B cell (primary cell): ENCODE results near the gene PIGQ.

Source experiments
- CTCF ChIP-seq: fragments of 200-600 bp; IDR thresholded peaks from one replicate; pipeline ENCODE4 v1.8.0; 2022; ENCODE audit warnings: antibody characterized with exemption, mild to moderate bottlenecking
- EZH2 ChIP-seq: IDR thresholded peaks from 2 replicates; pipeline ENCODE4 v1.6.1; 2012; ENCODE audit warnings: borderline replicate concordance, low read depth, mild to moderate bottlenecking, moderate library complexity, low read length; ENCODE audit not compliant: insufficient read depth, poor library complexity, severe bottlenecking

- TF ChIP-seq CTCF, result no peak
- TF ChIP-seq EZH2, result no peak
Measured at GRCh38 chr16:592518-593306, 22.9 kb downstream of the PIGQ start.
